Activated CD8-positive, alpha-beta memory T cell treated with anti-CD3 and anti-CD28 coated beads, Interleukin-2, amount 10 ng/mL, durations not matched to agents 7 days and 5 days (primary cell): ENCODE measurements around the gene TNPO2. TPM values are rescaled to one million over a fixed set of nuclear protein-coding genes. Genes with fewer than 3 reads are reported as not detected.
"Not testable (repeated sequence)": the region's sequence is repeated elsewhere in the genome, so short reads cannot be mapped to it uniquely, and the experiment has no call there.

Experiments
- ATAC-seq: fragments of 150-1000 bp; cut with Tn5 transposase; one replicate; pipeline ENCODE4 v1.10.0; 2021; ENCODE audit warnings: moderate library complexity
- CTCF ChIA-PET: fragments of 350-600 bp; sonication (Branson Sonifier 250); formaldehyde crosslinking; loops from one replicate; lab custom pipeline; 2021; ENCODE audit warnings: antibody characterized with exemption; lab: Charles Lee
- DNase-seq: peaks from one replicate; pipeline ENCODE4 v3.0.0-alpha.2; 2020
- H3K27ac Mint-ChIP-seq: one replicate; pipeline ENCODE4 v1.8.0; 2021; ENCODE audit warnings: mild to moderate bottlenecking, mixed read lengths
- H3K27me3 Mint-ChIP-seq: one replicate; pipeline ENCODE4 v1.8.0; 2021; ENCODE audit warnings: mixed read lengths
- H3K36me3 Mint-ChIP-seq: one replicate; pipeline ENCODE4 v1.8.0; 2021; ENCODE audit warnings: mild to moderate bottlenecking, mixed read lengths
- H3K4me1 Mint-ChIP-seq: one replicate; pipeline ENCODE4 v1.8.0; 2021; ENCODE audit warnings: mixed read lengths
- H3K4me3 Mint-ChIP-seq: one replicate; pipeline ENCODE4 v1.8.0; 2021; ENCODE audit warnings: mild to moderate bottlenecking, moderate library complexity, mixed read lengths
- H3K9me3 Mint-ChIP-seq: one replicate; pipeline ENCODE4 v1.8.0; 2022; ENCODE audit warnings: low read depth, mixed read lengths
- total RNA-seq, 2 experiments: library from RNA; stranded (reverse); gene quantifications; one replicate each; pipeline ENCODE4 v1.2.3, GENCODE V29; 2021

TNPO2 gene
- total RNA-seq, 2 experiments from 2014 or later: 101 to 104 TPM

DNA sequence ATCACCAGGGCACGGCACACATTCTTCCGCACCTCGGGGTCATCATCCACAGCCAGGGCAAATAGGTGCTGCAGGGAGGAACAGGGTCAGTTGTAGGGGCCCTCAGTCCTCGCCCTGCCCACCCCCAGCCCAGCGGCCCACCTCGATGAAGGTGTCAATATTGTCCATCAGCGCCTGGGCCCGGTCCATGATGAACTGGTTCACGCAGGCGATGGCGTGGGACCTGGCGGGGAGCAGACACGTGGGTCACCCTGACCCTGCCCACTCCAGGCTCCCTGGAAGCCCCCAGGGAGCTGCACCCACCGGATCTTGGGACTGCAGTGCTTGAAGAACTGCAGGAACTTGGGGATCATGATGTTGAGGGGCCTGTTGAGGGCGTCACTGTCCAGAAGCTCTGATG, 8.6 kb downstream of the TNPO2 start:
- Mint-ChIP-seq H3K36me3 (peaks cover 34% of the 10 kb centered on the region), H3K4me3 (no peak overlapping the region), H3K27me3 (no peaks in the 10 kb centered on the region), H3K4me1 (peaks cover 17% of the 10 kb centered on the region), H3K9me3 (no peaks in the 10 kb centered on the region), H3K27ac (no peak overlapping the region)
- ATAC-seq (no peak), DNase-seq (no peak)
- CTCF ChIA-PET: interaction anchor here (1.2 to 15.3 kb wide), 5 partner anchors 19 to 82 kb away, joined by 3 to 157 read pairs (median 17); partner anchors contain the start of gene TRIR

DNA sequence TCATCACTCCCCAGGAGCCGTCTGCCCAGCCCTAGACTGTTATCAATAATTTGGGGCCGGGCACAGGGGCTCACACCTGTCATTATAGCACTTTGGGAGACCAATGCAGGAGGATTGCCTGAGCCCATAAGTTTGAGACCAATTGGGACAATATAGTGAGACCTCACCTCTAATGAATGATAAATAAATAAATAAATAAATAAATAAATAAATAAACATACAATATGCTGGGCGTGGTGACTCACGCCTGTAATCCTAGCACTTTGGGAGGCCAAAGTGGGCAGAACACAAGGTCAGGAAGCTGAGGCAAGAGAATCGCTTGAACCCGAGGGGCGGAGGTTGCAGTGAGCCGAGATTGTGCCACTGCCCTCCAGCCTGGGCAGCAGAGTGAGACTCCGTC, 10.4 kb downstream of the TNPO2 start:
- H3K4me3 Mint-ChIP-seq, H3K27me3 Mint-ChIP-seq, DNase-seq, H3K27ac Mint-ChIP-seq, H3K4me1 Mint-ChIP-seq, H3K9me3 Mint-ChIP-seq, ATAC-seq: not testable (repeated sequence)
- H3K36me3 Mint-ChIP-seq: peaks cover 31% of the 10 kb centered on the region
- CTCF ChIA-PET: interaction anchor here (0.8 to 15.3 kb wide), 3 partner anchors 18 to 45 kb away, joined by 3 to 157 read pairs (median 3); no protein-coding TSS in a partner anchor

DNA sequence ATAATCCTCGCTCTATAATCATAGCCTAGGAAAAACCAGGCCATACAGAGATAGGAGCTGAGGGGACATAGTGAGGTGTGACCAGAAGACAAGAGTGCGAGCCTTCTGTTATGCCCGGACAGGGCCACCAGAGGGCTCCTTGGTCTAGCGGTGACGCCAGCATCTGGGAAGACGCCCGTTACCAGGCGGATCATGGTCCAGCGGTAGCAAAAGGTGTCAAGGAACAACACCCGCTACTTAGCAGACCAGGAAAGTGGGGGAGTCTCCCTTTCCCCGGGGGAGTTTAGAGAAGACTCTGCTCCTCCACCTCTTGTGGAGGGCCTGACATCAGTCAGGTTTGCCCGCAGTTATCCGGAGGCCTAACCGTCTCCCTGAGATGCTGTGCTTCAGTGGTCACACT, 11.7 kb downstream of the TNPO2 start:
- CTCF ChIA-PET, H3K4me1 Mint-ChIP-seq, H3K4me3 Mint-ChIP-seq, H3K27me3 Mint-ChIP-seq, DNase-seq, H3K9me3 Mint-ChIP-seq, H3K27ac Mint-ChIP-seq, ATAC-seq: not testable (repeated sequence)
- peaks cover 32% of the 10 kb centered on the region for H3K36me3 Mint-ChIP-seq

DNA sequence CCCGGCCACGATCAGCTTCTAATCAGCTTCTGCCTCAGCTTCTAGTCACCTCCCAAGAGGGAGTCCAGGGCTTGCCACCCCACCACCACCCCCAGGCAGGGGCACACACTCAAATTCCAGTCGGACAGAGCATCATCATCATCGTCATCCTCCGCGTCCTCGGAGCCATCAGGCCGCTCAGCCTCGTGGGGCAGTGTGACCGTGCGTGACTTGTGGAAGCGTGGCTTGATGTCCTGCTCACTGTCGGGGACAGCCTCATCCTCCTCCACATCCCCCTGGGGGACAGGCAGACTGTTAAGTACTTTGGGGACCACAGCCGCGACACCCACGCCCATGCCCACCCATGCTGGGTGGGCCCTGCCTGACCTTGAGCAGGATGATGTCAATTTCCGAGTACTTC, 12.5 kb downstream of the TNPO2 start:
- H3K36me3 Mint-ChIP-seq: peaks cover 29% of the 10 kb centered on the region
- DNase-seq: no peak
- no peak overlapping the region for H3K4me3 Mint-ChIP-seq
- ATAC-seq: no peak
- CTCF ChIA-PET: interaction anchor here (0.9 to 1.0 kb wide), 2 partner anchors 12 to 50 kb away, joined by 3 to 5 read pairs; partner anchors contain the start of gene TNPO2
- H3K9me3 Mint-ChIP-seq: no peaks in the 10 kb centered on the region
- no peaks in the 10 kb centered on the region for H3K4me1 Mint-ChIP-seq
- no peak overlapping the region for H3K27ac Mint-ChIP-seq
- no peaks in the 10 kb centered on the region for H3K27me3 Mint-ChIP-seq

DNA sequence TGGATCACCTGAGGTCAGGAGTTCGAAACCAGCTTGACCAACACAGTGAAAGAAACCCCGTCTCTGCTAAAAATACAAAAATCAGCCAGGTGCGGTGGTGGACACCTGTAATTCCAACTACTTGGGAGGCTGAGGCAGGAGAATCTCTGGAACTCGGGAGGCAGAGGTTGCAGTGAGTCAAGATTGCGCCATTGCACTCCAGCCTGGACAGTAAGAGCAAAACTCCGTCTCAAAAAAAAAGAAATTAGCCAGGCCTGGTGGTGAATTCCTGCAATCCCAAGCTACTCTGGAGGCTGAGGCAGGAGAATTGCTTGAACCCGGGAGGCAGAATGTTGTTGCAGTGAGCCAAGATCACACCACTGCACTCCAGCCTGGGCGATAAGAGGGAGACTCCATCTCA, 15.1 kb downstream of the TNPO2 start:
- Mint-ChIP-seq H3K9me3 (no peaks in the 10 kb centered on the region), H3K27me3 (no peaks in the 10 kb centered on the region), H3K4me1 (no peaks in the 10 kb centered on the region), H3K4me3 (no peak overlapping the region), H3K36me3 (peaks cover 36% of the 10 kb centered on the region), H3K27ac (no peak overlapping the region)
- ATAC-seq (no peak), DNase-seq (no peak)
- CTCF ChIA-PET: interaction anchor here (0.5 to 1.5 kb wide), 3 partner anchors 28 to 141 kb away, joined by 3 to 4 read pairs (median 3); no protein-coding TSS in a partner anchor

DNA sequence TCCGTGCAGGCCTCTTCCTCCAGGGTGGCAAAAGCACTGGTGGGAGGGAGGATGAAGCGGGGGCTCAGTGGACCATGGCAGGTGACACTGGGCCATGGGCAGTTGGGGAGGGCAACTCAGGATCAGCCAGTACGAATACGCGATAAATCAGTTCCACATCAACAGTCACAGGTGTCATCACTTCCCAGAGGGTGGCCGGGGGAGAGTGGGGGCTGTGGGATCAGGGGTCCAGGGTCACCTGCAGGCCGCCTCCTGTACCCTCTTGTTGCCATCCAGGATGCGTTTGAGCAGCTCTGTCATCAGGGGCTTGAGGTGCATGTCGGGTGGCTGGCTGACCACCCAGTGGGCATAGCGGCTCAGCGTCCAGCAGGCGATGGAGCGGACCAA, 17.4 kb downstream of the TNPO2 start:
- CTCF ChIA-PET: interaction anchor here (1.1 kb wide), 1 partner anchor 51 kb away, joined by 3 read pairs; no protein-coding TSS in a partner anchor
- Mint-ChIP-seq H3K9me3 (no peaks in the 10 kb centered on the region), H3K36me3 (peaks cover 49% of the 10 kb centered on the region)

DNA sequence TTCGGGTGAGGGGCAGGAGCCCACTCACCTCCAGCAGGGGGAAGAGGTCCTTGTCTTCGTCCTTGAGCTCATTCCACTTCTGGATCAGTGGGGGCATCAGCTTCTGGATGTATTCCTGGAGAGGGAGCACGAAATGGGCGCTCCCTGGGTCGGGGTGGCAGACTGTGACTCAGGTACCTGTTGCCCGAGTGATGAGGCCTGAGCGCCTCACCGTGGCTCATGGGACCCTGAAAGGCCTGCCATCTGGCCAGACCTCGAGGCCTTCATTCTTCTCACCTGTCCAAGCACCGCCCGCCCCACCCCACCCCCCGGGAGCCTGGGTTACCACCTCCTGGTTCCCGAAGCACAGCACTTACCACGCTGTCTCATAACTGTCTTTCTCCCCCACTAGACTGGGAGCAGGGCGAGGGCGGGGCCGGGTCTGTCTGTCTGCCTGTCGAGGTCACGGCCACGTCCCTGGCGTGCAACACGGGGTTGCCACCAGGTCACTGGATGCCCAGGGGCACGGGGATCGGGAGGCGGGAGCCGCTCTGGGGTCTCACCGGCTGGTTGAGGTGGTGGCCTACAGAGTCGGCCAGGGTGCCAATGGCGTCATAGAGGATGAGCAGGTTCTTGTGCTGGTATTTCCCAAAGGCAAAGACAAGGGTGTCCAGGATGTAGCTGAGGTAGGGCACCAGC, 17.9 kb downstream of the TNPO2 start:
- no peak for DNase-seq
- CTCF ChIA-PET: interaction anchor here (1.1 kb wide), 1 partner anchor 52 kb away, joined by 3 read pairs; no protein-coding TSS in a partner anchor
- H3K9me3 Mint-ChIP-seq: no peaks in the 10 kb centered on the region
- peak overlapping the region; percentile 26 for H3K27ac Mint-ChIP-seq
- peaks cover 51% of the 10 kb centered on the region for H3K36me3 Mint-ChIP-seq
- H3K4me3 Mint-ChIP-seq: no peak overlapping the region
- H3K27me3 Mint-ChIP-seq: no peaks in the 10 kb centered on the region
- no peak for ATAC-seq
- H3K4me1 Mint-ChIP-seq: no peaks in the 10 kb centered on the region

More for the DNA sequence above, 17.4 kb downstream of the TNPO2 start:
- Mint-ChIP-seq H3K27ac (no peak overlapping the region), H3K4me1 (no peaks in the 10 kb centered on the region), H3K27me3 (no peaks in the 10 kb centered on the region), H3K4me3 (no peak overlapping the region)
- no peak for DNase-seq
- no peak for ATAC-seq

DNA sequence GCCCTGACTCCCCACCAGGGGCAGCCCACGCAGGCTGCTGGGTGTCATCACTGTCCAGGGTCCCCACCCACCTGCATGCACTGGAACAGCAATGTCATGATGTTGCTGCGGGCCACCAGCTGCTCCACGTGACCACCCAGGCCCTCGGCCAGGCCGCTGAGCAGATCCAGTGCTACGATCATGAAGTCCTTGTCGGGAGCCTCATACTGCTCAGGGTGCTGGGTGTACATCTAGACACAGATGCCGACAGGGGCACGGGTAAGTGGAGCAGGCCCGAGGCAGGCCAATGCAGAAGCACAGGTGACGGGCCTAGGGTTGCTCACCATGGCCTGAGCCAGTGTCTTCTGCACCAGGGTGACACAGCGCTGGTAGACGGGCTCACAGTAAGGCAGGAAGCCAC, 18.6 kb downstream of the TNPO2 start:
- ATAC-seq: no peak
- no peaks in the 10 kb centered on the region for H3K9me3 Mint-ChIP-seq
- DNase-seq: no peak
- peaks cover 48% of the 10 kb centered on the region for H3K36me3 Mint-ChIP-seq
- no peaks in the 10 kb centered on the region for H3K27me3 Mint-ChIP-seq
- H3K4me3 Mint-ChIP-seq: no peak overlapping the region
- H3K27ac Mint-ChIP-seq: no peak overlapping the region
- CTCF ChIA-PET: interaction anchor here (0.7 kb wide), 1 partner anchor 68 kb away, joined by 3 read pairs; no protein-coding TSS in a partner anchor
- H3K4me1 Mint-ChIP-seq: no peaks in the 10 kb centered on the region

DNA sequence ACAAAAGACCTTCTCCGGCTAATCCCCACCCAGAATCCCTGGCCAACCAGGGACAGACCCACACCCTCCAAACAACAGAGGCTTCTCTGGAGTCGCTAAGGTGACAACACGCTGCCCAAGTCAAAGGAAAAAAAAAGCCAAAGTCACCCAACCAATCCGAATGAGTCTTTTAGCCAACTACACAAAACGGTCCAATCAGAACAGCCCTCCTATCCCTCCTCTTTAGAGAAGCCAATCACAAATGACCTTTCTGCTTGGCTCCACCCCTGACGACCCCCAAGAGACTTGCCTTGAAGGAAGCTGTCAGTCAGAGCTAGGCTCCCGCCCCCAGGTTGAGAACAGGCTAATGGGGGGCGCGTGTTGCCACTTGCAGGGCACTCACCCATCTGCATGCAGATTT, 20.7 kb downstream of the TNPO2 start:
- DNase-seq (no peak), ATAC-seq (peak; percentile 21)
- no peaks in the 10 kb centered on the region for H3K9me3 Mint-ChIP-seq
- H3K4me1 Mint-ChIP-seq: peaks cover 4% of the 10 kb centered on the region
- H3K4me3 Mint-ChIP-seq: no peak overlapping the region
- H3K27me3 Mint-ChIP-seq: no peaks in the 10 kb centered on the region
- no peak overlapping the region for H3K27ac Mint-ChIP-seq
- CTCF ChIA-PET: interaction anchor here (0.8 kb wide), 1 partner anchor 55 kb away, joined by 3 read pairs; no protein-coding TSS in a partner anchor
- H3K36me3 Mint-ChIP-seq: peaks cover 45% of the 10 kb centered on the region

DNA sequence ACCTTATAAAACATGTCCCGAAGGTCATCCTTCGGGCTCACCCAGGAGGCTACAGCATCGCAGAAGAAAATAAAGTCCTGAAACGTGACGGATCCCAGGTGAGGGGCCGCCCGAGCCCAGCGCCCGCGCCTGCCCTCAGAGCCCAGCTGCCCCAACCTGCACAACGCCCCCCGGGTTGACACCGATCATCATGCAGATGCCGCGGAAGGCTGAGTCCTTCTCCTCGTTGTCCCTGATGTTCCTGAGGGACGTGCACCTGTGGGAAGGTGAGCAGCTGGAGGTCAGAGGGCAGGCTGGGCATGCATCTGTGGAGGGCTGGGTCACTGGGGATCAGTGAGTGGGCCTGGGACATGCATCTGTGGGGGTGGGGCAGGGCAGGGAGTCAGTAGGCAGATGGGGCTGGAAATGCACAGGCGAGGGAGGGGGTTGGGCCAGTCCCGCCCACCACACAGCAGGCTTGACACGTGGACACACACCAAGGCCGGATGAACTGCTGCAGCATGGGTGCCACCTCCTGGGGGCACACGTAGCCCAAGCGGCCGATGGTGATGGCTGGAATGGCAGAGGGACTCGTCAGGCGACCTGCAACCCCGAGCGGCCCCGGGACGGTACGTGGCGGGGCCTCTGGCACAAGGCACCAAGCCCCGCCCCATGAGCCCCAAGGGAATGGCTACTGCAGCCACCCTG, 22.0 kb downstream of the TNPO2 start:
- CTCF ChIA-PET: no interaction called here
- H3K27me3 Mint-ChIP-seq: no peaks in the 10 kb centered on the region
- H3K4me1 Mint-ChIP-seq: peaks cover 7% of the 10 kb centered on the region
- H3K9me3 Mint-ChIP-seq: no peaks in the 10 kb centered on the region
- DNase-seq (no peak), ATAC-seq (no peak)
- H3K4me3 Mint-ChIP-seq: no peak overlapping the region
- peaks cover 43% of the 10 kb centered on the region for H3K36me3 Mint-ChIP-seq
- no peak overlapping the region for H3K27ac Mint-ChIP-seq

DNA sequence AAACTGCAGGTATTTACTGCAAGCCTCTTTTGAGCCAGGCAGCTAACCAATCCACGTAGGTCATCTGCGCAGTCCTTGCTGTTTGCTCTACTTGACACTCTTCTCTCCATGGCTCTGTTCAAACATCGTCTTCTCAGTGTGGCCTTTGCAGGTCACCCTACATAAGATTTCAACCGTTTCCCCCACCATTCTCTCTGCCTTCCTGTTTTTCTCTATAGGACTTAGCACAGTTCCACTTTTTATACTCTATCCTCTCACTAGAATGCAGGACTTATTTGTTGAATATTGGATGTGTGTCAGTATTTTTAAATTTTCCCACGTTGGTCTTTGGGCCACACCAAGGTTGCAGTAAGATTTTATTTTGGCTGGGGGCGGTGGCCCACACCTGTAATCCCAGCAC, 25.6 kb downstream of the TNPO2 start:
- no peak for DNase-seq
- Mint-ChIP-seq H3K9me3 (no peaks in the 10 kb centered on the region), H3K27me3 (no peaks in the 10 kb centered on the region), H3K4me3 (peak overlapping the region; percentile 58), H3K36me3 (peaks cover 21% of the 10 kb centered on the region), H3K4me1 (peaks cover 26% of the 10 kb centered on the region), H3K27ac (peak overlapping the region; percentile 69)
- no peak for ATAC-seq
- CTCF ChIA-PET: interaction anchor here (2.3 kb wide), 1 partner anchor 60 kb away, joined by 6 read pairs; no protein-coding TSS in a partner anchor

DNA sequence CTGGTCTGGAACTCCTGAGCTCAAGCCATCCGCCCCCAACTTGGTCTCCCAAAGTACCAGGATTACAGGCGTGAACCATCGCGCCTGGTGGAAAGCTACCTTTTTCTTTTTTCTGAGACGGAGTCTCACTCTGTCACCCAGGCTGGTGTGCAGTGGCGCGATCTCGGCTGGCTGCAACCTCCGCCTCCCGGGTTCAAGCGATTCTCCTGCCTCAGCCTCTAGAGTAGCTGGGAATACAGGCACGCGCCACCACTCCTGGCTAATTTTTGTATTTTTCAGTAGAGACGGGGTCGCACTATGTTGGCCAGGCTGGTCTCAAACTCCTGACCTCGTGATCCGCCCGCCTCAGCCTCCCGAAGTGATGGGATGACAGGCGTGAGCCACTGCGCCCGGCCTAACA, 26.3 kb downstream of the TNPO2 start:
- peaks cover 26% of the 10 kb centered on the region for H3K4me1 Mint-ChIP-seq
- peaks cover 18% of the 10 kb centered on the region for H3K36me3 Mint-ChIP-seq
- CTCF ChIA-PET: interaction anchor here (1.4 to 2.8 kb wide), 5 partner anchors 17 to 99 kb away, joined by 3 to 15 read pairs (median 4); partner anchors contain the start of gene TRIR
- not testable (repeated sequence) for H3K9me3 Mint-ChIP-seq, ATAC-seq, DNase-seq, H3K27me3 Mint-ChIP-seq
- peak overlapping the region; percentile 38 for H3K4me3 Mint-ChIP-seq
- peak overlapping the region; percentile 98 for H3K27ac Mint-ChIP-seq
